A673 (cell line): Measurements from ENCODE around the gene GALNT14.

Experiments
- CTCF ChIP-seq: fragments of 300-800, 200-600 bp; sonication (generic); conservative IDR thresholded peaks from 2 replicates; pipeline ENCODE4 v1.5.1; 2017; ENCODE audit warnings: low read depth, mild to moderate bottlenecking, antibody characterized with exemption, low read length, moderate library complexity, mixed read lengths
- EZH2 ChIP-seq: fragments of 200-600 bp; sonication (generic); IDR thresholded peaks from 2 replicates; pipeline ENCODE4 v1.6.1; 2017; ENCODE audit warnings: borderline replicate concordance, low read depth, mild to moderate bottlenecking, mixed read lengths, antibody characterized with exemption, low read length; ENCODE audit not compliant: poor library complexity, severe bottlenecking

- no peak for TF ChIP-seq CTCF
- TF ChIP-seq EZH2 = no peak
Measured at GRCh38 chr2:30871980-30872789, 266.1 kb downstream of the GALNT14 start.
